Mesodermal cell (in vitro differentiated cells): Measurements from ENCODE around the gene FSHR.

Experiments
- H3K27ac ChIP-seq: 2 replicates; pipeline ENCODE4 v1.7.0; 2013; ENCODE audit warnings: mild to moderate bottlenecking, low read depth, low read length, moderate library complexity; ENCODE audit not compliant: severe bottlenecking
- H3K36me3 ChIP-seq: 2 replicates; pipeline ENCODE4 v1.7.1; 2013; ENCODE audit warnings: mild to moderate bottlenecking, low read length, moderate library complexity; ENCODE audit not compliant: control insufficient read depth, insufficient read depth
- H3K4me1 ChIP-seq: one replicate; pipeline ENCODE4 v1.7.1; 2013; ENCODE audit warnings: mild to moderate bottlenecking, low read length; ENCODE audit not compliant: insufficient read depth, control insufficient read depth, poor library complexity, severe bottlenecking
- H3K4me3 ChIP-seq: 2 replicates; pipeline ENCODE4 v1.7.0; 2013; ENCODE audit warnings: low read length, control low read depth, mild to moderate bottlenecking; ENCODE audit not compliant: insufficient read depth, poor library complexity, severe bottlenecking; ENCODE audit errors: extremely low read depth
- H3K9me3 ChIP-seq: 2 replicates; pipeline ENCODE4 v1.7.1; 2013; ENCODE audit warnings: mild to moderate bottlenecking, low read length, moderate library complexity; ENCODE audit not compliant: control insufficient read depth
- WGBS, 2 experiments: methylation state at CpG; one replicate each; pipeline ENCODE4 v1.1.5; 2013; ENCODE audit warnings: missing lambda C conversion rate in 2 of 2; ENCODE audit not compliant: insufficient coverage in 2 of 2; 5-methylcytosine and 5-hydroxymethylcytosine counted together

Gene FSHR

GRCh38 chr2:48941908-48942307 is 212.4 kb downstream of the FSHR start:
- H3K27ac ChIP-seq, result no peak overlapping the region
- H3K4me3 ChIP-seq, result no peak overlapping the region
- H3K9me3 ChIP-seq, result no peaks in the 10 kb centered on the region
- WGBS, 2 experiments, result 100% methylated on average over 1 of the region's 1 CpG; no CpG with 5 or more reads in 1 of the 2 experiments
- H3K36me3 ChIP-seq, result no peaks in the 10 kb centered on the region
- H3K4me1 ChIP-seq, result no peaks in the 10 kb centered on the region

GRCh38 chr2:48941456-48941855 is 212.9 kb downstream of the FSHR start:
- H3K9me3 ChIP-seq, result no peaks in the 10 kb centered on the region
- no peak overlapping the region for H3K4me3 ChIP-seq
- WGBS, 2 experiments, result 67 to 100% methylated on average over 1 to 2 of the region's 3 CpGs
- no peak overlapping the region for H3K27ac ChIP-seq
- no peaks in the 10 kb centered on the region for H3K4me1 ChIP-seq
- no peaks in the 10 kb centered on the region for H3K36me3 ChIP-seq

GRCh38 chr2:48940606-48941005 is 213.7 kb downstream of the FSHR start:
- H3K27ac ChIP-seq, result no peak overlapping the region
- no peak overlapping the region for H3K4me3 ChIP-seq
- H3K9me3 ChIP-seq, result no peaks in the 10 kb centered on the region
- no peaks in the 10 kb centered on the region for H3K36me3 ChIP-seq
- 67 to 83% methylated on average over 1 of the region's 3 CpGs for WGBS, 2 experiments
- H3K4me1 ChIP-seq, result no peaks in the 10 kb centered on the region

- H3K9me3 ChIP-seq, result no peaks in the 10 kb centered on the region
- H3K4me3 ChIP-seq, result no peak overlapping the region
- no peak overlapping the region for H3K27ac ChIP-seq
- H3K4me1 ChIP-seq, result no peaks in the 10 kb centered on the region
- WGBS, 2 experiments, result 80 to 100% methylated on average over 1 to 2 of the region's 4 CpGs
- no peaks in the 10 kb centered on the region for H3K36me3 ChIP-seq
Observed at GRCh38 chr2:48939232-48939631, 215.1 kb downstream of the FSHR start.

- 93 to 100% methylated on average over 4 of the region's 4 CpGs for WGBS, 2 experiments
- Histone ChIP-seq H3K4me1 (no peaks in the 10 kb centered on the region), H3K4me3 (no peak overlapping the region), H3K27ac (no peak overlapping the region), H3K36me3 (no peaks in the 10 kb centered on the region), H3K9me3 (no peaks in the 10 kb centered on the region)
Observed at GRCh38 chr2:48938231-48938630, 216.1 kb downstream of the FSHR start.

- Histone ChIP-seq H3K4me1 (no peaks in the 10 kb centered on the region), H3K36me3 (no peaks in the 10 kb centered on the region), H3K9me3 (no peaks in the 10 kb centered on the region), H3K27ac (no peak overlapping the region), H3K4me3 (no peak overlapping the region)
- WGBS, 2 experiments, result 93 to 100% methylated on average over 2 to 5 of the region's 7 CpGs
Observed at GRCh38 chr2:48934807-48935206, 219.5 kb downstream of the FSHR start.

GRCh38 chr2:48933828-48934497 is 220.4 kb downstream of the FSHR start:
- H3K27ac ChIP-seq, result no peak overlapping the region
- H3K4me1 ChIP-seq, result no peaks in the 10 kb centered on the region
- 86 to 100% methylated on average over 2 to 4 of the region's 5 CpGs for WGBS, 2 experiments
- no peaks in the 10 kb centered on the region for H3K36me3 ChIP-seq
- no peaks in the 10 kb centered on the region for H3K9me3 ChIP-seq
- H3K4me3 ChIP-seq, result no peak overlapping the region

GRCh38 chr2:48932667-48933066 is 221.6 kb downstream of the FSHR start:
- H3K4me3 ChIP-seq, result no peak overlapping the region
- no peaks in the 10 kb centered on the region for H3K9me3 ChIP-seq
- WGBS, 2 experiments, result 87 to 93% methylated on average over 3 to 4 of the region's 4 CpGs
- H3K4me1 ChIP-seq, result no peaks in the 10 kb centered on the region
- H3K36me3 ChIP-seq, result no peaks in the 10 kb centered on the region
- H3K27ac ChIP-seq, result no peak overlapping the region

GRCh38 chr2:48929571-48930301 is 224.6 kb downstream of the FSHR start:
- H3K27ac ChIP-seq, result no peak overlapping the region
- no peak overlapping the region for H3K4me3 ChIP-seq
- H3K36me3 ChIP-seq, result no peaks in the 10 kb centered on the region
- WGBS, 2 experiments, result 85 to 93% methylated on average over 4 of the region's 6 CpGs
- H3K9me3 ChIP-seq, result no peaks in the 10 kb centered on the region
- H3K4me1 ChIP-seq, result no peaks in the 10 kb centered on the region

- Histone ChIP-seq H3K9me3 (no peaks in the 10 kb centered on the region), H3K4me1 (no peaks in the 10 kb centered on the region), H3K27ac (no peak overlapping the region), H3K36me3 (no peaks in the 10 kb centered on the region), H3K4me3 (no peak overlapping the region)
- WGBS, 2 experiments, result 73 to 100% methylated on average over 1 to 2 of the region's 2 CpGs
Observed at GRCh38 chr2:48927355-48927754, 227.0 kb downstream of the FSHR start.

- WGBS, 2 experiments, result 94% methylated on average over 17 to 19 of the region's 19 CpGs
- Histone ChIP-seq H3K9me3 (no peaks in the 10 kb centered on the region), H3K36me3 (no peaks in the 10 kb centered on the region), H3K4me1 (no peaks in the 10 kb centered on the region), H3K4me3 (no peak overlapping the region), H3K27ac (no peak overlapping the region)
Observed at GRCh38 chr2:48915884-48916283, 238.4 kb downstream of the FSHR start.
